ENCODE measurements around the gene ABCB4. TPM values are rescaled to one million over a fixed set of nuclear protein-coding genes. Genes with fewer than 3 reads are reported as not detected.

ABCB4 gene
- total RNA-seq, 1 experiment from 2014 or later, result 0.20 TPM

DNA sequence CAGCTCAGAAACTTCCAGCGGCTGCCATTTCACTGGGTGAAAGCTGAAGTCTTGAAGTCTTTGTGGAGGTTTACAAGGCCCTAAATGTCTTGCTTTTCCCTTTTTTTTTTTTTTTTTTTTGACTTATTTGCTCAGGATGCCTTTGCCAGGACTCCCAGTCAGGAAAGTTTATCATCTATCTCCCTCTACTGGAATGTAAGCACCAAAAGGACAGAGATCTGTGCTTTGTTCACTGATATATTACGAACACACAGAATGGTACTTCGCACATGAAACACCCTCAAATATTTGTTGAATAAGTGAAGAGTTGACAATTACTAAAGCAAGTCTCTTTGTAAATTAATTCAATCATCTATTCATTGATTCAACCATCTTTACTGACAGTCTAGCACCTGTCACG, 23.2 kb downstream of the ABCB4 start:
- WGBS (ENCODE audit: extremely low coverage, insufficient read length, low lambda C conversion rate), result no CpG with 5 or more reads among the region's 4 CpGs
- H2AK5ac ChIP-seq (ENCODE audit: insufficient read length, low read length), result no peak overlapping the region
- Mint-ChIP-seq H3K27me3 (ENCODE audit: low read depth) (no peaks in the 10 kb centered on the region), H3K4me1 (peaks cover 12 to 17% of the 10 kb centered on the region in 2 experiments), H3K9me3 (no peaks in the 10 kb centered on the region), H3K27ac (no peak overlapping the region), H3K36me3 (ENCODE audit: insufficient read depth in 1 of 3, low read depth in 3 of 3) (no peaks in the 10 kb centered on the region), H3K4me3 (no peak overlapping the region)
- H3K4ac ChIP-seq (ENCODE audit: low read depth, low read length), result no peak overlapping the region
- TF ChIP-seq, protein P1, sequence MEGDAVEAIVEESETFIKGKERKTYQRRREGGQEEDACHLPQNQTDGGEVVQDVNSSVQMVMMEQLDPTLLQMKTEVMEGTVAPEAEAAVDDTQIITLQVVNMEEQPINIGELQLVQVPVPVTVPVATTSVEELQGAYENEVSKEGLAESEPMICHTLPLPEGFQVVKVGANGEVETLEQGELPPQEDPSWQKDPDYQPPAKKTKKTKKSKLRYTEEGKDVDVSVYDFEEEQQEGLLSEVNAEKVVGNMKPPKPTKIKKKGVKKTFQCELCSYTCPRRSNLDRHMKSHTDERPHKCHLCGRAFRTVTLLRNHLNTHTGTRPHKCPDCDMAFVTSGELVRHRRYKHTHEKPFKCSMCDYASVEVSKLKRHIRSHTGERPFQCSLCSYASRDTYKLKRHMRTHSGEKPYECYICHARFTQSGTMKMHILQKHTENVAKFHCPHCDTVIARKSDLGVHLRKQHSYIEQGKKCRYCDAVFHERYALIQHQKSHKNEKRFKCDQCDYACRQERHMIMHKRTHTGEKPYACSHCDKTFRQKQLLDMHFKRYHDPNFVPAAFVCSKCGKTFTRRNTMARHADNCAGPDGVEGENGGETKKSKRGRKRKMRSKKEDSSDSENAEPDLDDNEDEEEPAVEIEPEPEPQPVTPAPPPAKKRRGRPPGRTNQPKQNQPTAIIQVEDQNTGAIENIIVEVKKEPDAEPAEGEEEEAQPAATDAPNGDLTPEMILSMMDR (conservative IDR thresholded peaks at IDR 0.05), result peak; percentile 37; the same call in 1 of the 3 replicates
- H4K91ac ChIP-seq (ENCODE audit: insufficient read length, low read depth, low read length), result no peak overlapping the region
- H3K27ac ChIP-seq (ENCODE audit: insufficient read length, low read depth, low read length), result no peak overlapping the region
- H2AFZ ChIP-seq (ENCODE audit: low read length), result no peak overlapping the region
- no peak overlapping the region for H2BK20ac ChIP-seq (ENCODE audit: low read depth, low read length, poor library complexity, severe bottlenecking)
- no peak overlapping the region for H2BK5ac ChIP-seq (ENCODE audit: insufficient read length, low read length)
- no peak overlapping the region for H3T11ph ChIP-seq (ENCODE audit: low read length)
- no peak overlapping the region for H4K8ac ChIP-seq (replicated peaks; ENCODE audit: insufficient read length, low read depth, low read length)
- no peak overlapping the region for H2BK120ac ChIP-seq (ENCODE audit: low read depth, low read length, poor library complexity, severe bottlenecking)
- no peak overlapping the region for H2BK15ac ChIP-seq (ENCODE audit: low read depth, low read length)
- H3K27me3 ChIP-seq (ENCODE audit: insufficient read depth, low read length), result no peaks in the 10 kb centered on the region
- no peaks in the 10 kb centered on the region for H3K79me1 ChIP-seq (ENCODE audit: insufficient read depth, low read depth, low read length, poor library complexity, severe bottlenecking)
- H2BK12ac ChIP-seq (ENCODE audit: insufficient read length, low read depth, low read length), result no peak overlapping the region
- H3K23me2 ChIP-seq (ENCODE audit: insufficient read length, low read depth, low read length, poor library complexity, severe bottlenecking), result no peaks in the 10 kb centered on the region
- no peak overlapping the region for H3K56ac ChIP-seq (ENCODE audit: insufficient read length, low read depth, low read length)
- no peaks in the 10 kb centered on the region for H3K9me3 ChIP-seq (ENCODE audit: control insufficient read depth, low read depth, low read length)
- H3K23ac ChIP-seq (ENCODE audit: insufficient read length, low read depth, low read length), result no peak overlapping the region
- no peaks in the 10 kb centered on the region for H3K4me1 ChIP-seq (ENCODE audit: insufficient read depth, low read length)
- H3K18ac ChIP-seq (ENCODE audit: insufficient read length, low read depth, low read length), result no peak overlapping the region
- H4K5ac ChIP-seq (ENCODE audit: insufficient read length, low read depth, low read length), result no peak overlapping the region
- no peaks in the 10 kb centered on the region for H4K20me1 ChIP-seq (ENCODE audit: control insufficient read depth, insufficient read depth, insufficient read length)
- H3K9ac ChIP-seq (ENCODE audit: extremely low read depth, insufficient read length, low read length), result no peak overlapping the region
- DNase-seq, result no peak
- H3K4me2 ChIP-seq (ENCODE audit: insufficient read depth, insufficient read length, low read length), result no peak overlapping the region
- H3K14ac ChIP-seq (ENCODE audit: insufficient read depth, low read length), result no peak overlapping the region
- H3K79me2 ChIP-seq (ENCODE audit: insufficient read depth, low read length), result no peaks in the 10 kb centered on the region
